ENCODE data around the gene MYL5. TPM values are rescaled to one million over a fixed set of nuclear protein-coding genes. Genes with fewer than 3 reads are reported as not detected.

MYL5 gene
- total RNA-seq, 6 experiments from 2014 or later, result 14.2 to 23.0 (median 18.8) TPM

- TF ChIP-seq, protein P1, sequence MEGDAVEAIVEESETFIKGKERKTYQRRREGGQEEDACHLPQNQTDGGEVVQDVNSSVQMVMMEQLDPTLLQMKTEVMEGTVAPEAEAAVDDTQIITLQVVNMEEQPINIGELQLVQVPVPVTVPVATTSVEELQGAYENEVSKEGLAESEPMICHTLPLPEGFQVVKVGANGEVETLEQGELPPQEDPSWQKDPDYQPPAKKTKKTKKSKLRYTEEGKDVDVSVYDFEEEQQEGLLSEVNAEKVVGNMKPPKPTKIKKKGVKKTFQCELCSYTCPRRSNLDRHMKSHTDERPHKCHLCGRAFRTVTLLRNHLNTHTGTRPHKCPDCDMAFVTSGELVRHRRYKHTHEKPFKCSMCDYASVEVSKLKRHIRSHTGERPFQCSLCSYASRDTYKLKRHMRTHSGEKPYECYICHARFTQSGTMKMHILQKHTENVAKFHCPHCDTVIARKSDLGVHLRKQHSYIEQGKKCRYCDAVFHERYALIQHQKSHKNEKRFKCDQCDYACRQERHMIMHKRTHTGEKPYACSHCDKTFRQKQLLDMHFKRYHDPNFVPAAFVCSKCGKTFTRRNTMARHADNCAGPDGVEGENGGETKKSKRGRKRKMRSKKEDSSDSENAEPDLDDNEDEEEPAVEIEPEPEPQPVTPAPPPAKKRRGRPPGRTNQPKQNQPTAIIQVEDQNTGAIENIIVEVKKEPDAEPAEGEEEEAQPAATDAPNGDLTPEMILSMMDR (IDR thresholded peaks at IDR 0.05), result no peak
- DNase-seq, result no peak
- H3K27me3 Mint-ChIP-seq (ENCODE audit: insufficient read depth), result no peaks in the 10 kb centered on the region
- no peaks in the 10 kb centered on the region for H3K9me3 Mint-ChIP-seq
- H3K27ac Mint-ChIP-seq, result no peak overlapping the region
- no peak overlapping the region for H3K4me3 Mint-ChIP-seq
- H3K36me3 Mint-ChIP-seq (ENCODE audit: low read depth), result peaks cover 1% of the 10 kb centered on the region
- H3K4me1 Mint-ChIP-seq (ENCODE audit: low read depth), result peaks cover 2% of the 10 kb centered on the region
Observed at GRCh38 chr4:678331-679103, 4.2 kb downstream of the MYL5 start.

DNA sequence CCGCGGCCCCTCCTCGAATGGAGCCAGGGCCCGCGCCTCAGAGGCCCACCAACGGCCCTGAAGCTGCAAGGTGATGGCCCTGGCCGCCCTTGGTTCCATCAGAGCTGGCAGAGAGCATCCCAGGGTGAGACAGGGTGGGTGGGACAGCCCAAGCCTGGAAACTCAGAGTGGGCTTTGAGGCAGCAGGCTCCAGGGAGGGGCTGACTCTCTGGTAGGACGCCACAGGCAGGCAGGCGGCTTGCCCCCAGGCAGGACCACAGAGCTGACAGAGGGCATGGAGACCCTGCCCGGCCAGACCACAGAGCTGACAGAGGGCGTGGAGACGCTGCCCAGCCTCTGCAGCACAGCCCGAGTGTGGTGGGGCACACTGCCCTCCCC, 4.8 kb downstream of the MYL5 start:
- H3K27me3 Mint-ChIP-seq (ENCODE audit: insufficient read depth), result no peaks in the 10 kb centered on the region
- H3K27ac Mint-ChIP-seq, result no peak overlapping the region
- DNase-seq, result no peak
- no peaks in the 10 kb centered on the region for H3K9me3 Mint-ChIP-seq
- no peaks in the 10 kb centered on the region for H3K36me3 Mint-ChIP-seq (ENCODE audit: low read depth)
- no peaks in the 10 kb centered on the region for H3K4me1 Mint-ChIP-seq (ENCODE audit: low read depth)
- TF ChIP-seq, protein P1 (IDR thresholded peaks at IDR 0.05), result no peak
- no peak overlapping the region for H3K4me3 Mint-ChIP-seq

DNA sequence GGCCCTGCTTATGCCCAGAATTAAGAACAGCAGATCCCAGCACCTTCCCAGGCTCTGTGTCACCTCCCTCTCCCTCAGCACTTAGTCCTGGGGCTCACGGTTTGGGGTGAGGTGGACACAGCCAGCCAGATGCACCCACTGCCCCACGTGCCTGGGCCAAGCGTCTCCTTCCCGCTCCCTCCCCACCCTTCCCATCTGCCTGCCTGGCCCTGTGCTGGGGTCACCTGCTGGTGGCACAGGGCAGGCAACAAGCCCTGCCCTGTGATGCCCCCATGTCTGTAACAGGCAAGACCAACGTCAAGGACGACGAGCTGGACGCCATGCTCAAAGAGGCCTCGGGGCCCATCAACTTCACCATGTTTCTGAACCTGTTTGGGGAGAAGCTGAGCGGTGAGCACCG, 5.3 kb downstream of the MYL5 start:
- no peaks in the 10 kb centered on the region for H3K36me3 Mint-ChIP-seq (ENCODE audit: low read depth)
- TF ChIP-seq, protein P1 (IDR thresholded peaks at IDR 0.05), result no peak
- no peak for DNase-seq
- no peak overlapping the region for H3K27ac Mint-ChIP-seq
- no peak overlapping the region for H3K4me3 Mint-ChIP-seq
- no peaks in the 10 kb centered on the region for H3K9me3 Mint-ChIP-seq
- peaks cover 2% of the 10 kb centered on the region; the same call in 1 of the 2 replicates for H3K27me3 Mint-ChIP-seq (ENCODE audit: insufficient read depth)
- no peaks in the 10 kb centered on the region for H3K4me1 Mint-ChIP-seq (ENCODE audit: low read depth)

- TF ChIP-seq, protein P1 (IDR thresholded peaks at IDR 0.05), result no peak
- Mint-ChIP-seq H3K4me3 (no peak overlapping the region), H3K27me3 (ENCODE audit: insufficient read depth) (peaks cover 2% of the 10 kb centered on the region; the same call in 1 of the 2 replicates), H3K27ac (no peak overlapping the region), H3K4me1 (ENCODE audit: low read depth) (no peaks in the 10 kb centered on the region), H3K36me3 (ENCODE audit: low read depth) (no peaks in the 10 kb centered on the region), H3K9me3 (no peaks in the 10 kb centered on the region)
- DNase-seq, result no peak
Observed at GRCh38 chr4:680091-680490, 5.7 kb downstream of the MYL5 start.

GRCh38 chr4:680551-680927, 6.2 kb downstream of the MYL5 start:
- Mint-ChIP-seq H3K4me3 (no peak overlapping the region), H3K4me1 (ENCODE audit: low read depth) (no peaks in the 10 kb centered on the region), H3K9me3 (no peaks in the 10 kb centered on the region), H3K27ac (no peak overlapping the region), H3K36me3 (ENCODE audit: low read depth) (no peaks in the 10 kb centered on the region), H3K27me3 (ENCODE audit: insufficient read depth) (peaks cover 2% of the 10 kb centered on the region; the same call in 1 of the 2 replicates)
- no peak for DNase-seq
- TF ChIP-seq, protein P1 (IDR thresholded peaks at IDR 0.05), result no peak
